NOMO-1 treated with DMSO at 0.1 percent for 48 hours (cell line): Measurements from ENCODE around the gene IGF2BP1.
A peak's percentile ranks its signal among the peaks of the same experiment; 100 is the strongest.

Source experiments
- DNase-seq: peaks from one replicate; lab custom pipeline; 2025; ENCODE audit not compliant: unreplicated experiment; lab: John Stamatoyannopoulos, UW

Gene IGF2BP1

GRCh38 chr17:48997103-48997826 is at the start of gene IGF2BP1:
IGF2BP1 (plus strand) TSS chr17:48997385; CDS start chr17:48997746, 361 bp downstream.
- peak; percentile 30 for DNase-seq

GRCh38 chr17:48951572-48951971 is 45.6 kb upstream of the IGF2BP1 start:
- DNase-seq = no peak

- DNase-seq = no peak
Observed at GRCh38 chr17:48952904-48953303, 44.3 kb upstream of the IGF2BP1 start.

- no peak for DNase-seq
Observed at GRCh38 chr17:48954300-48954755, 42.9 kb upstream of the IGF2BP1 start.

- DNase-seq = no peak
Observed at GRCh38 chr17:48960834-48961515, 36.2 kb upstream of the IGF2BP1 start.

GRCh38 chr17:48961516-48962233 is 35.5 kb upstream of the IGF2BP1 start:
- no peak for DNase-seq

GRCh38 chr17:48970224-48970623 is 27.0 kb upstream of the IGF2BP1 start:
- DNase-seq = no peak

- no peak for DNase-seq
Observed at GRCh38 chr17:48970865-48971687, 26.1 kb upstream of the IGF2BP1 start.

- no peak for DNase-seq
Observed at GRCh38 chr17:48972749-48973097, 24.5 kb upstream of the IGF2BP1 start.

- no peak for DNase-seq
Observed at GRCh38 chr17:48973806-48974205, 23.4 kb upstream of the IGF2BP1 start.

GRCh38 chr17:48981927-48982539 is 15.2 kb upstream of the IGF2BP1 start:
- DNase-seq = no peak

GRCh38 chr17:48985436-48986245 is 11.5 kb upstream of the IGF2BP1 start:
- no peak for DNase-seq

- DNase-seq = no peak
Observed at GRCh38 chr17:48989100-48989499, 8.1 kb upstream of the IGF2BP1 start.

- no peak for DNase-seq
Observed at GRCh38 chr17:48990882-48991357, 6.3 kb upstream of the IGF2BP1 start.

GRCh38 chr17:48992444-48992843 is 4.7 kb upstream of the IGF2BP1 start:
- no peak for DNase-seq

- no peak for DNase-seq
Observed at GRCh38 chr17:48993305-48993704, 3.9 kb upstream of the IGF2BP1 start.

- no peak for DNase-seq
Observed at GRCh38 chr17:48993951-48994350, 3.2 kb upstream of the IGF2BP1 start.

GRCh38 chr17:48994549-48995303 is 2.5 kb upstream of the IGF2BP1 start:
- DNase-seq = no peak
